ENCODE results near the gene CDYL2. TPM values are rescaled to one million over a fixed set of nuclear protein-coding genes. Genes with fewer than 3 reads are reported as not detected.

The CDYL2 gene
- total and polyA plus RNA-seq, 4 donors: 0.84 to 4.1 (median 2.3) TPM

DNA sequence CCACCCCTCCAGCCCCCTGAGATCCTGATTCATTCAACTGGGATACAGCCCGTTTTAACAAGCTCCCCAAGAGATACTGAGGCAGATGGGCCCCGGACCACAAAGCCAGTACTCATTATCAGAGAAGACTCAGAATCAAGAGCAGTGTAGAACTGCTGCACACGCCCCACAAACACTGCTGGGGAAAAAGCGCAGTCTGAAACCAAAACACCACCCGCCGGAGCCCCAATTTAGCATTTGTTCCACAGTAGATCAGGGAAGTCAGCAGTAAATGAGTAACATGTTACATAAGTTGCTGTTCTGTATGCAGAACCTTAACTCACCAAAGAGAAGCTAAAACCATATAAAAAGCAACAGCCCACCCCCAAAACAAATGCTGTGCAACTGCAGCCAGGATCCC lies 123.6 kb downstream of the CDYL2 start:
- H3K4me3 ChIP-seq (ENCODE audit: low read depth in 1 of 3, low read length in 3 of 3): no peak overlapping the region
- H3K9me3 ChIP-seq (ENCODE audit: control insufficient read depth in 4 of 4, low read length in 3 of 4): no peaks in the 10 kb centered on the region
- no peaks in the 10 kb centered on the region for H3K36me3 ChIP-seq (ENCODE audit: control insufficient read depth in 4 of 4, insufficient read depth in 3 of 4, low read depth in 1 of 4, low read length in 3 of 4)
- H3K4me1 ChIP-seq (ENCODE audit: control insufficient read depth in 4 of 4, insufficient read depth in 4 of 4, low read length in 3 of 4): no peaks in the 10 kb centered on the region
- DNase-seq (ENCODE audit: low spot score): no peak
- no peak overlapping the region for H3K27ac ChIP-seq (ENCODE audit: low read depth in 1 of 2, low read length in 2 of 2)
- H3K27me3 ChIP-seq (ENCODE audit: control insufficient read depth in 4 of 4, insufficient read depth in 4 of 4, low read length in 3 of 4): no peaks in the 10 kb centered on the region
- 93% methylated on average over 6 of the region's 6 CpGs for WGBS
- no peak for TF ChIP-seq SP1 (IDR thresholded peaks at IDR 0.05)
- TF ChIP-seq GABPA (IDR thresholded peaks at IDR 0.05 in 1 of 2, conservative IDR thresholded peaks at IDR 0.05 in 1 of 2): no peak
- TF ChIP-seq RXRA (IDR thresholded peaks at IDR 0.05): no peak
- TF ChIP-seq HNF4G (IDR thresholded peaks at IDR 0.05): no peak
- TF ChIP-seq TAF1 (conservative IDR thresholded peaks at IDR 0.05): no peak
- TF ChIP-seq JUND (IDR thresholded peaks at IDR 0.05): no peak
- TF ChIP-seq FOXA2 (IDR thresholded peaks at IDR 0.05): no peak
- H3K9ac ChIP-seq (ENCODE audit: low read depth in 1 of 2, low read length in 2 of 2): no peak overlapping the region

DNA sequence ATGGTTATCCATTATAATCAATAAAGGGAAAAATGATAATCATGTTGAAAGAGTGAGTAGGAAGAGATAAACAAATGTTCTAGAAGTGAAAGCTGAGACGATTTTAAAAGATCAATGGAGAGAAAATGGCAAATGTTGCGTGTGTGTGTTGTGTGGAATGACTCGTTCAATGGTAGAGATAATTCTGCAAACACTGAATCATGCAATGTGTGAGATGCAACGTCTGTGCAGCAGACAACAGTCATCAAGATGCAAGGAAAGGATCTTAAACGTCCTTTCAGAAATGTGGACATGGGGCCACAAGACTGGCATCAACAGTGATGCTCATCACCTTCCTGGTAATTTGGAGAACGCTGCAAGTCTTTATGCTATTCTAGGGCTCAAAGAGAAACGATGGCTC lies 124.4 kb downstream of the CDYL2 start:
- no peak for DNase-seq (ENCODE audit: low spot score)
- Histone ChIP-seq H3K9ac (ENCODE audit: low read depth in 1 of 2, low read length in 2 of 2) (no peak overlapping the region), H3K27ac (ENCODE audit: low read depth in 1 of 2, low read length in 2 of 2) (no peak overlapping the region), H3K27me3 (ENCODE audit: control insufficient read depth in 4 of 4, insufficient read depth in 4 of 4, low read length in 3 of 4) (no peaks in the 10 kb centered on the region), H3K9me3 (ENCODE audit: control insufficient read depth in 4 of 4, low read length in 3 of 4) (no peaks in the 10 kb centered on the region), H3K4me3 (ENCODE audit: low read depth in 1 of 3, low read length in 3 of 3) (no peak overlapping the region), H3K36me3 (ENCODE audit: control insufficient read depth in 4 of 4, insufficient read depth in 3 of 4, low read depth in 1 of 4, low read length in 3 of 4) (no peaks in the 10 kb centered on the region), H3K4me1 (ENCODE audit: control insufficient read depth in 4 of 4, insufficient read depth in 4 of 4, low read length in 3 of 4) (no peaks in the 10 kb centered on the region)
- TF ChIP-seq, protein P1, sequence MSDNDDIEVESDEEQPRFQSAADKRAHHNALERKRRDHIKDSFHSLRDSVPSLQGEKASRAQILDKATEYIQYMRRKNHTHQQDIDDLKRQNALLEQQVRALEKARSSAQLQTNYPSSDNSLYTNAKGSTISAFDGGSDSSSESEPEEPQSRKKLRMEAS (IDR thresholded peaks at IDR 0.05): no peak
- no peak for TF ChIP-seq HNF4A (conservative IDR thresholded peaks at IDR 0.05)
- no peak for TF ChIP-seq SP1 (IDR thresholded peaks at IDR 0.05)
- no peak for TF ChIP-seq EGR1 (IDR thresholded peaks at IDR 0.05; ENCODE audit: low read depth in 2 of 2)
- no peak for TF ChIP-seq YY1 (IDR thresholded peaks at IDR 0.05)
- TF ChIP-seq JUND (IDR thresholded peaks at IDR 0.05): no peak
- no peak for TF ChIP-seq GABPA (IDR thresholded peaks at IDR 0.05 in 1 of 2, conservative IDR thresholded peaks at IDR 0.05 in 1 of 2)
- TF ChIP-seq, protein P2, sequence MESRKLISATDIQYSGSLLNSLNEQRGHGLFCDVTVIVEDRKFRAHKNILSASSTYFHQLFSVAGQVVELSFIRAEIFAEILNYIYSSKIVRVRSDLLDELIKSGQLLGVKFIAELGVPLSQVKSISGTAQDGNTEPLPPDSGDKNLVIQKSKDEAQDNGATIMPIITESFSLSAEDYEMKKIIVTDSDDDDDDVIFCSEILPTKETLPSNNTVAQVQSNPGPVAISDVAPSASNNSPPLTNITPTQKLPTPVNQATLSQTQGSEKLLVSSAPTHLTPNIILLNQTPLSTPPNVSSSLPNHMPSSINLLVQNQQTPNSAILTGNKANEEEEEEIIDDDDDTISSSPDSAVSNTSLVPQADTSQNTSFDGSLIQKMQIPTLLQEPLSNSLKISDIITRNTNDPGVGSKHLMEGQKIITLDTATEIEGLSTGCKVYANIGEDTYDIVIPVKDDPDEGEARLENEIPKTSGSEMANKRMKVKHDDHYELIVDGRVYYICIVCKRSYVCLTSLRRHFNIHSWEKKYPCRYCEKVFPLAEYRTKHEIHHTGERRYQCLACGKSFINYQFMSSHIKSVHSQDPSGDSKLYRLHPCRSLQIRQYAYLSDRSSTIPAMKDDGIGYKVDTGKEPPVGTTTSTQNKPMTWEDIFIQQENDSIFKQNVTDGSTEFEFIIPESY (IDR thresholded peaks at IDR 0.05): no peak
- no peak for TF ChIP-seq RAD21 (IDR thresholded peaks at IDR 0.05)
- no peak for TF ChIP-seq NR2F2 (IDR thresholded peaks at IDR 0.05)
- no peak for TF ChIP-seq FOXA1 (IDR thresholded peaks at IDR 0.05)
- TF ChIP-seq RXRA (IDR thresholded peaks at IDR 0.05): no peak
- 88% methylated on average over 7 of the region's 7 CpGs for WGBS

DNA sequence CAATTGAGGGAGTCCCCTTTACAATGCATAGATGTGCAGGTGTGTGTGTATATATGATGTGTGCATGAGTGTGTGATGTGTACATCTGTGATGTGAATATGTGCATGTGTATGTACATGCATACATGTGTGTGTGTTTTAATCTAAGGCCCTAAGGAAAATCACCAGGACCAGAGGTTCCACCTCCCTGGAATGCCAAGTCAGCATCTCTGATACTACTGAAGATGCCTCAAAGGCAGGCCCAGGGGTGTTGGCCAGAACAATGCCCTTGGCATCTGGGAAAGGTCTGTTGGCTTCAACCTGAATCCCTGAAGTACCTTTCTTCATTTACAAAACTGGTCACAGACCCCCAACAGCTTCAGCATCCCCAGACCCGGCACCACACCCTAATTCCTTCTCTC lies 129.5 kb downstream of the CDYL2 start:
- DNase-seq (ENCODE audit: low spot score): no peak
- Histone ChIP-seq H3K27me3 (ENCODE audit: control insufficient read depth in 4 of 4, insufficient read depth in 4 of 4, low read length in 3 of 4) (no peaks in the 10 kb centered on the region), H3K9ac (ENCODE audit: low read depth in 1 of 2, low read length in 2 of 2) (no peak overlapping the region), H3K9me3 (ENCODE audit: control insufficient read depth in 4 of 4, low read length in 3 of 4) (no peaks in the 10 kb centered on the region), H3K4me1 (ENCODE audit: control insufficient read depth in 4 of 4, insufficient read depth in 4 of 4, low read length in 3 of 4) (no peaks in the 10 kb centered on the region), H3K4me3 (ENCODE audit: low read depth in 1 of 3, low read length in 3 of 3) (no peak overlapping the region), H3K36me3 (ENCODE audit: control insufficient read depth in 4 of 4, insufficient read depth in 3 of 4, low read depth in 1 of 4, low read length in 3 of 4) (no peaks in the 10 kb centered on the region), H3K27ac (ENCODE audit: low read depth in 1 of 2, low read length in 2 of 2) (no peak overlapping the region)
- TF ChIP-seq SP1 (IDR thresholded peaks at IDR 0.05) (no peak), RXRA (IDR thresholded peaks at IDR 0.05) (no peak), FOXA2 (IDR thresholded peaks at IDR 0.05) (no peak), RAD21 (IDR thresholded peaks at IDR 0.05) (no peak), GABPA (IDR thresholded peaks at IDR 0.05 in 1 of 2, conservative IDR thresholded peaks at IDR 0.05 in 1 of 2) (no peak), HNF4A (conservative IDR thresholded peaks at IDR 0.05) (no peak)
- TF ChIP-seq, protein P3, sequence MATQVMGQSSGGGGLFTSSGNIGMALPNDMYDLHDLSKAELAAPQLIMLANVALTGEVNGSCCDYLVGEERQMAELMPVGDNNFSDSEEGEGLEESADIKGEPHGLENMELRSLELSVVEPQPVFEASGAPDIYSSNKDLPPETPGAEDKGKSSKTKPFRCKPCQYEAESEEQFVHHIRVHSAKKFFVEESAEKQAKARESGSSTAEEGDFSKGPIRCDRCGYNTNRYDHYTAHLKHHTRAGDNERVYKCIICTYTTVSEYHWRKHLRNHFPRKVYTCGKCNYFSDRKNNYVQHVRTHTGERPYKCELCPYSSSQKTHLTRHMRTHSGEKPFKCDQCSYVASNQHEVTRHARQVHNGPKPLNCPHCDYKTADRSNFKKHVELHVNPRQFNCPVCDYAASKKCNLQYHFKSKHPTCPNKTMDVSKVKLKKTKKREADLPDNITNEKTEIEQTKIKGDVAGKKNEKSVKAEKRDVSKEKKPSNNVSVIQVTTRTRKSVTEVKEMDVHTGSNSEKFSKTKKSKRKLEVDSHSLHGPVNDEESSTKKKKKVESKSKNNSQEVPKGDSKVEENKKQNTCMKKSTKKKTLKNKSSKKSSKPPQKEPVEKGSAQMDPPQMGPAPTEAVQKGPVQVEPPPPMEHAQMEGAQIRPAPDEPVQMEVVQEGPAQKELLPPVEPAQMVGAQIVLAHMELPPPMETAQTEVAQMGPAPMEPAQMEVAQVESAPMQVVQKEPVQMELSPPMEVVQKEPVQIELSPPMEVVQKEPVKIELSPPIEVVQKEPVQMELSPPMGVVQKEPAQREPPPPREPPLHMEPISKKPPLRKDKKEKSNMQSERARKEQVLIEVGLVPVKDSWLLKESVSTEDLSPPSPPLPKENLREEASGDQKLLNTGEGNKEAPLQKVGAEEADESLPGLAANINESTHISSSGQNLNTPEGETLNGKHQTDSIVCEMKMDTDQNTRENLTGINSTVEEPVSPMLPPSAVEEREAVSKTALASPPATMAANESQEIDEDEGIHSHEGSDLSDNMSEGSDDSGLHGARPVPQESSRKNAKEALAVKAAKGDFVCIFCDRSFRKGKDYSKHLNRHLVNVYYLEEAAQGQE (IDR thresholded peaks at IDR 0.05): no peak
- WGBS: 96% methylated on average over 1 of the region's 1 CpG

All from liver (tissue), 9 donors.